HG03025 (cell line): ENCODE results near the gene JAM2.

ENCODE experiments used
- ATAC-seq: cut with Tn5 transposase; IDR thresholded peaks from one replicate; pipeline ENCODE4 v1.9.1; 2021; ENCODE audit warnings: mild to moderate bottlenecking, moderate library complexity; ENCODE audit not compliant: unreplicated experiment, low FRiP score

The JAM2 gene

DNA sequence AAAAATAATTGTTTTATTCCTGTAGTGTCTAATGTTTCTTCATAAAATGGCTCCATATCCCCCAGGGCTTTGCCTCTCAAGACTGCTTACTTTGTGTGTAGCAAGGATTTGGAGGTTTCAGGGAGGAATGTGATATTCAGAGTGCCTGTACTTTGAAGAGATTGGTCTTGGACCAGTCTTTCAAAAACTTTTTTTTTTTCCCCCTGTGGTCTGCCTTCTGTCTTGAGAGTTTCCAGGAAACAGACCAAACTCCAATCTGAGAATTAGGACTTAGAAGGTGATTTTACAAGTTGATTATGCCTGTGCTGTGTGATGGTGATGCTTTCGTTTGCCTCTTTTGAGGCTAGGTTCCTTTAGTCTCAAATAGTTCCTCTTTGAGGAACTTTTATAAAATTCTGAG is 121.6 kb downstream of the JAM2 start:
- no peak for ATAC-seq

DNA sequence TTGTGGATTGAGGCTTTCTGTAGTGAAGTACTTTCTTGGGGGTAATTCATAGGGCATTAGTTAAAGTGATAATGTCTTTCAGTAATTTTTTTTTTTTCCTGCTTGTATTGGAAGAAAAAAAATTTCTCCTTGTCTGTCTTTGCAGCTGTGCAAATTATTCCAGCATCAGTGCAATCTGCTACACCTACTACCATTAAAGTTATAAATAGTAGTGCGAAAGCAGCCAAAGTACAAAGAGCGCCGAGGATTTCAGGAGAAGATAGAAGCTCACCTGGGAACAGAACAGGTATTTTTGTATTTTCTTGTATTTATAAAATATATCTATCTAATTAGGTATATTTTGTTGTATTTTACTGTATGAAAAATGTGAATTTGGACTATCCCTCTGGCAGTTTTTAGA is 125.0 kb downstream of the JAM2 start:
- no peak for ATAC-seq
